ENCODE data around the gene TYK2.

The TYK2 gene

GRCh38 chr19:10327793-10328192, 52.6 kb downstream of the TYK2 start:
- ChIA-PET POLR2A (interaction anchor here (0.7 kb wide), 1 partner anchor 569 kb away, joined by 3 read pairs; no protein-coding TSS in a partner anchor), CTCF (interaction anchor here (1.0 to 1.1 kb wide), 2 partner anchors 22 to 61 kb away, joined by 3 read pairs; no protein-coding TSS in a partner anchor)
- peaks cover 43 to 90% of the 10 kb centered on the region in 2 experiments; a peak in 2 of 3 replicates for H3K36me3 ChIP-seq (ENCODE audit: control insufficient read depth in 2 of 2, insufficient read depth in 1 of 2, low read length in 2 of 2)

GRCh38 chr19:10325732-10326131, 54.6 kb downstream of the TYK2 start:
- Histone ChIP-seq H3K27ac (ENCODE audit: extremely low read depth, low read depth, low read length) (no peak overlapping the region), H3K4me3 (ENCODE audit: low read depth, low read length) (no peak overlapping the region), H3K36me3 (ENCODE audit: control insufficient read depth in 2 of 2, insufficient read depth in 1 of 2, low read length in 2 of 2) (peaks cover 43 to 98% of the 10 kb centered on the region in 2 experiments; a peak in 2 of 3 replicates), H3K9me3 (ENCODE audit: control insufficient read depth, insufficient read depth, low read depth, low read length) (no peaks in the 10 kb centered on the region), H3K4me1 (ENCODE audit: control insufficient read depth, insufficient read depth, low read length) (no peaks in the 10 kb centered on the region)
- ChIA-PET POLR2A (interaction anchor here (1.0 to 3.6 kb wide), 3 partner anchors 8 to 55 kb away, joined by 3 to 17 read pairs (median 6); partner anchors contain the start of genes ICAM5, RAVER1 and TYK2), CTCF (interaction anchor here (0.7 to 1.0 kb wide), 2 partner anchors 10 to 115 kb away, joined by 4 read pairs; no protein-coding TSS in a partner anchor)
- TF ChIP-seq MZF1 (tag by site-specific recombination; IDR thresholded peaks at IDR 0.05; ENCODE audit: borderline replicate concordance) (no peak), ZBTB7A (tag by site-specific recombination; IDR thresholded peaks at IDR 0.05; ENCODE audit: low read depth) (no peak)

More at GRCh38 chr19:10327793-10328192, 52.6 kb downstream of the TYK2 start:
- Histone ChIP-seq H3K27ac (ENCODE audit: extremely low read depth, low read depth, low read length) (no peak overlapping the region), H3K4me3 (ENCODE audit: low read depth, low read length) (no peak overlapping the region), H3K9me3 (ENCODE audit: control insufficient read depth, insufficient read depth, low read depth, low read length) (no peaks in the 10 kb centered on the region), H3K4me1 (ENCODE audit: control insufficient read depth, insufficient read depth, low read length) (no peaks in the 10 kb centered on the region)
- no peak for TF ChIP-seq ZNF658 (tag by site-specific recombination; IDR thresholded peaks at IDR 0.05)
- TF ChIP-seq ZNF202 (tag by site-specific recombination; IDR thresholded peaks at IDR 0.05; ENCODE audit: borderline replicate concordance): no peak
- TF ChIP-seq ZNF366 (tag by site-specific recombination; conservative IDR thresholded peaks at IDR 0.05): no peak
- no peak for TF ChIP-seq ZNF830 (tag by site-specific recombination; IDR thresholded peaks at IDR 0.05; ENCODE audit: low read depth)
- TF ChIP-seq ZNF623 (tag by site-specific recombination; IDR thresholded peaks at IDR 0.05): no peak
- no peak for TF ChIP-seq ZBTB8A (tag by site-specific recombination; IDR thresholded peaks at IDR 0.05)
- no peak for TF ChIP-seq BCL6B (tag by site-specific recombination; IDR thresholded peaks at IDR 0.05)
- TF ChIP-seq ZNF514 (tag by site-specific recombination; IDR thresholded peaks at IDR 0.05): no peak
- TF ChIP-seq ZSCAN16 (tag by site-specific recombination; IDR thresholded peaks at IDR 0.05): no peak
- TF ChIP-seq ZNF311 (tag by site-specific recombination; IDR thresholded peaks at IDR 0.05; ENCODE audit: borderline replicate concordance): no peak
- no peak for TF ChIP-seq ZNF292 (tag by site-specific recombination; IDR thresholded peaks at IDR 0.05; ENCODE audit: borderline replicate concordance, low read depth)
- no peak for TF ChIP-seq PBX3 (CRISPR knock-in tag; IDR thresholded peaks at IDR 0.05)
- no peak for TF ChIP-seq ZNF48 (tag by site-specific recombination; IDR thresholded peaks at IDR 0.05)
- TF ChIP-seq ZNF560 (tag by site-specific recombination; IDR thresholded peaks at IDR 0.05; ENCODE audit: borderline replicate concordance): no peak
- no peak for TF ChIP-seq PRDM4 (tag by site-specific recombination; IDR thresholded peaks at IDR 0.05)
- no peak for TF ChIP-seq ZNF10 (tag by site-specific recombination; IDR thresholded peaks at IDR 0.05)
- no peak for TF ChIP-seq ZNF324 (tag by site-specific recombination; IDR thresholded peaks at IDR 0.05)
- TF ChIP-seq ZNF837 (tag by site-specific recombination; IDR thresholded peaks at IDR 0.05): no peak
- no peak for TF ChIP-seq ZNF529 (tag by site-specific recombination; IDR thresholded peaks at IDR 0.05; ENCODE audit: insufficient replicate concordance)

Data from HEK293 (cell line).